IPS-NIHi7 (cell line): ENCODE measurements around the gene GLG1.
A peak's percentile ranks its signal among the peaks of the same experiment; 100 is the strongest.
"Not testable (repeated sequence)": the region's sequence is repeated elsewhere in the genome, so short reads cannot be mapped to it uniquely, and the experiment has no call there.

Experiments used
- DNase-seq: peaks from one replicate; pipeline ENCODE4 v3.0.0; 2012; ENCODE audit warnings: mixed read lengths; ENCODE audit errors: extremely low spot score

The GLG1 gene

DNA sequence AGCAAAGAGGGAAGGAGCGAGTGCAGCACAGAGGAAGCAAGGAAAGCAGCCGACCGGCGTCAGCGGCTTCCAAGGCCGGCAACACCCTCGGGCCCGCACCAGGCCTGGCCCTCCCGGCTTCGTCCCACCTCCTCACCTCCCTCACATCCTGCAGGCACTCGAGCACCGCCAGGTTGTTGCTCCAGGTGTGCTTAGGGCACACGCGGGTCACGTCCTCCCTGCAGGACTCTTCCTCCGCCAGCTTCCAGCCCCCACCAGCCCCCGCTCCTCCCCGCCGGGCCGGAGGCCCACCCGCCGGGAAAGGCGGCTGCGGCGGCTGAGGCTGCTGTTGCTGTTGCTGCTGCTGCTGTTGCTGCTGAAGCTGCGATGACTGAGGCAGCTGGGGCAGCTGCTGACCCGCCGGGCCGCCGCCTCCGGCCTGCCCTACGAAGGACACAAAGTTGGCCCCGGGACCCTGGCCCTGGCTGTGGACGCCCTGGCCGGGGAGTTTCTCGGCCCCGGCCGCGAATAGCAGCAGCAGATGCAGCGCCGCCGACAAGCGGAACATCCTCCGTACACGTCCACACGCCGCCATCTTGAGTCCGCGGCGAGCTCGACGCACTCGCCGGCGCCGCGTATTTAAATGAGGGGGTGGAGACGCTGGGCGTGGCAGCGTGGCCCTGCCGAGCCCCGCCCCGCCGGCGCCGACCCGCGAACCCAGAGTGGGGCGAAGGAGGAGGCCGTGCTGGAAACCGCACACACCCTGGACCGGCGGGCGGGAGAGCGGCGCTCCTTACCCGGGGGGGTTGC, at the start of gene GLG1:
Gene GLG1 (minus strand): TSS at position 594 of the 789 bp plus-strand sequence. CDS start 20 bp downstream, at position 574.
- DNase-seq: peak; percentile 88

GRCh38 chr16:74654536-74655050, 47.7 kb upstream of the GLG1 start:
- no peak for DNase-seq

- DNase-seq: not testable (repeated sequence)
Observed at GRCh38 chr16:74652883-74653282, 46.0 kb upstream of the GLG1 start.

- DNase-seq: no peak
Observed at GRCh38 chr16:74652249-74652648, 45.3 kb upstream of the GLG1 start.

DNA sequence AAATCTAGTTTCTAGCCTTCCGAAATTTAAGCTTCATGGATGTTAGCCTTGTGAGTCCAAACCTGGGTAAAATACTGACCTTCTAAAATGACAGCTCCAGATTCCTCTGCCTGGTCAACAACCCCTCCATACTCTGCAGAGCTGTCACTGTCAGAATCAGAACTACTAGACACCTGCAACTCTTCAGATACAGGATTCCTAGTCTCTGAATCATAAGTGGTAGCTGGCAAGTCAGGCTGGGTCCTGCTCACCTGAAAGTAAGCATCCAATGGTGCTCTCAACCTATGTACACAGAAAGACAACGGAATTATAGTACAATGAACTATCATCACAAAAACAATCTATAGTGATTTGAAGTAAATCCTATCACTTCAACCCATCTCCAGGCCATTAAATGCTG, 44.9 kb upstream of the GLG1 start:
- DNase-seq: no peak

- no peak for DNase-seq
Observed at GRCh38 chr16:74650966-74651567, 44.2 kb upstream of the GLG1 start.

GRCh38 chr16:74649839-74650504, 43.1 kb upstream of the GLG1 start:
- no peak for DNase-seq

DNA sequence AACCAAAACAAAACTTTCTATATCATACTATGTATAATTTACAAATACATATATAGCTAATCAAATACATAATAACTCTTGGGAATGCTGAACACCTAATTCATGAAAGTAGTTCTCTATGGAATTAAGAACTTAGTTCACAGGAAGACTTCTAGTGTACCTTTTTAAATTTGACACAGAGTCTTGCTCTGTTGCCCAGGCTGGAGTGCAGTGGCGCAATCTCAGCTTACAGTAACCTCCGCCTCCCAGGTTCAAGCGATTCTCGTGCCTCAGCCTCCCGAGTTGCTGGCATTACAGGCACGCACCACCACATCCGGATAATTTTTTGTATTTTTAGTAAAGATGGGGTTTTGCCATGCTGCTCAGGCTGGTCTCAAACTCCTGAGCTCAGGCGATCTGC, 35.1 kb upstream of the GLG1 start:
- DNase-seq: no peak

GRCh38 chr16:74637742-74638453, 31.0 kb upstream of the GLG1 start:
- no peak for DNase-seq

DNA sequence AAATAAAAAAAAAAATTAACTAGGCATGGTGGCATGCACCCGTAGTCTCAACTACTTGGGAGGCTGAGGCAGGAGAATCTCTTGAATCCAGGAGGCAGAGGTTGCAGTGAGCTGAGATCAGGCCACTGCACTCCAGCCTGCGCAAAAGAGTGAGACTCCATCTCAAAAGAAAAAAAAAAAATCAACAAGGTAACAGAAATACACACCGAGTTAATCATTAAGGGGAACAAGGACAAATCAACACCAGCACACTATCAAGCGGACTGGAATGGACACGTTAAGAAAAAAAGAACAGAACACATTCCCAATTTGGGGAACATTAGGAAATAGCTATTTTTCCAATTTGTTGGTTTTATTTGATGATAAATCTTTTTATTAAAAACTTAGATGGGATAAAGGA, 28.4 kb upstream of the GLG1 start:
- DNase-seq: no peak

DNA sequence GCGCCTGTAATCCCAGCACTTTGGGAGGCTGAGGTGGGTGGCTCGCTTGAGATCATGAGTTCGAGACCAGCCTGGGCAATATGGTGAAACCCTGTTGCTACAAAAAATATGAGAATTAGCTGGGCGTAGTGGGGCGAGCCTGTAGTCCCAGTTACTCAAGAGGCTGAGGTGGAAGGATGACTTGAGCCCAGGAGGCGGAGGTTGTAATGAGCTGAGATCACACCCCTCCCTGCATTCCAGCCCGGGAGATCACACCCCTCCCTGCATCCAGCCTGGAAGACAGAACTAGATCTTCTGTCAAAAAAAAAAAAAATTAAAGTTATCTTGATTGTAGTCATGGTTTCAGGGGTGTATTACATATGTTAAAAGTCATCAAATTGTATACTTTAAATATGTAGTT, 26.8 kb upstream of the GLG1 start:
- DNase-seq: no peak

- DNase-seq: no peak
Observed at GRCh38 chr16:74627506-74628220, 20.7 kb upstream of the GLG1 start.

DNA sequence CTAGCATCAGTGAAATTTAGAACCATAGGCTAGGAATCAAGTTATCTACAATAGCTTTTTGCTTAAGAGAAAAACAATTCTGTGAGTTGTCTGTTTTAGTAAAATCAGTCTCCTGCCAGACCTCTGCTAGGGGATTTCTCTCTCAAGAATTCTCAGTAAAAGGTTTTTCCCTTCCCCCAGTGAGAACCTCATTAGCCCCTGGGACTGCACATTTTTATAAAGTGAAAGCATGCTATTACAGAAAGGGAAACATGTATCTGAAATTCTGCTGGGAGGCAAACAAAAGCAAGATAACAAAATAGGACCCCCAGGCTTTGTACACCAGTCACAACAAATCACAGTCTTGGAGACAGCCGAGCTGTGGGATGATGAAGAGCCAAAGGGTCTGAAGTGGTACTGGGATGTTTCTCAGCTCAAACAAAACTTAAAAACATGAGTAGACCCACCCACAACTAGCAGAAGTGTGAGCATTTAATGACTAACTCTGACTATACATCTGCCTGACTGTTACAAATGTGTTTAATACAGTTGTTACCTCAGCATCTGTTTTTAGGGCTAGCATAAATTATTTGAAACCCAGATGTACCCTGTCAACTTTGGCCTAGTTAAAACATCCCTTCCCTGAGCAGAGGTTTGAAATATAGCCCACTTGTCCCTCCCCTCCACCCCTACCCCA, 20.0 kb upstream of the GLG1 start:
- DNase-seq: no peak

GRCh38 chr16:74625500-74626350, 18.8 kb upstream of the GLG1 start:
- no peak for DNase-seq

DNA sequence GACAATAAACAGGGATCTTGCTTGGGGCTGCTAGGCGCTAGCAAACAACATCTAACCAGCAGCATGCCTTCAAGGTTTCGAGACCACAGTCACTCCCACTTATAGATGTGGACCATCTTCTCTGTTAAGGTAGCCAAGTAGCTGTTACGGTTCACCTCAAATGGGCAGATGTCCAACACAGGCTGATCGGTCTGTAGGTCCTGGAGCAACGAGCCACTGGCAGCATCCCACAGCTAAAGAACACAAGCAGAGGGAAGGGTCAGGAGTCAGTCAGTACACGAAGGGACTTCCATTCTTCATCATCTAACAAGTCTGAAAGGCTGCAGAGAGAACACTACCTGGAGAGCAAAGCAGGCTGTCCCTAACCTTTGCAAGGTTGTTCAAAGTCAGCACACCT, 16.9 kb upstream of the GLG1 start:
- no peak for DNase-seq

- peak; percentile 44 for DNase-seq
Observed at GRCh38 chr16:74623214-74623838, 16.4 kb upstream of the GLG1 start.

GRCh38 chr16:74622005-74622404, 15.1 kb upstream of the GLG1 start:
- no peak for DNase-seq

DNA sequence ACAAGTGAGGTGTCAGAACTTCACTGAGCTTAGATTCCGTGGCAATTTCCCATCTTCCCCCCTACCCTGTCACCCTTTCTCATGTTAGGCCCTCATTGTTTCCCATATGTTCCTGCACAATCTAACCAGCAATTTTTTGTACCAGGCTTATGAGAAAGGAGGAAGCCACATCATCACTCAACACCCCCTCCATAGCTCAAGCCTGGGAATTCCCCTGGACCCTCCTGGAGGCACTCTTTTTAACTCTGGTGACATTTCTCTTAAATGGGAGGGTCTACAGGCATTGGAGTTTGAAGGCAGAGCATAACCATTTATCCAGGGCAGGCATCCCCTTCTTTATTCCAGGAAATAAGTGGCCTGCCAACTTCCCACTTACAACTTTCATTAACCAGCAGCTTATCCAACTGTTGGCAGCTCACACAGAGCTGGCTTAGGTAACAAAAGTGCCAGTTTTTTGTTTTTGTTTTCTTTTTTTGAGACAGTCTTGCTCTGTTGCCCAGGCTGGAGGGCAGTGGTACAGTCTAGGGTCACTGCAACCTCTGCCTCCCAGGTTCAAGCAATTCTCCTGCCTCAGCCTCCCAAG, 10.4 kb upstream of the GLG1 start:
- no peak for DNase-seq

DNA sequence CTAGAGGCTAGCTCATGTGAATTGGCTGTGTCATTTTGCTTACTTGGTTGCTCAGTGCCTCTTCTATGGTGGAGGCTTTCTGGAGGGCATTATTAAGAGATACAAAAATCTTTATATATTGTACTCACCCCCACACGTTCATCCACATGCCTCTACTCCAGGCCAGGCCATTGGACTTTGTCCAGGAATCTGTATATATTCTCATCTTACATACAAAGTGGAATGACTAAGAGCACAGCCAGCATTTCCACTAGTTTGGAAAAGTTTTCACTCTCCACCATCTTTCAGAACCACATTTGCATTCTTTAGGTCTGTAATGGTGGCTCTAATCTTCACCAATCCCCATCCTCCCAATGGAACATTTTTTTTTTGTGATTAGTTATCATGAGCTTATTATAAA, 4.8 kb upstream of the GLG1 start:
- DNase-seq: no peak
